GM23248 (cell line): ENCODE data around the gene OR2Y1.

ENCODE experiments used
- EZH2 ChIP-seq: fragments of 200-600 bp; sonication (generic); IDR thresholded peaks from 2 replicates; pipeline ENCODE4 v1.6.1; 2018; ENCODE audit warnings: antibody characterized with exemption, mild to moderate bottlenecking; ENCODE audit not compliant: insufficient read depth, poor library complexity, severe bottlenecking
- EZH2phosphoT487 ChIP-seq: fragments of 200-600 bp; sonication (generic); IDR thresholded peaks from 2 replicates; pipeline ENCODE4 v1.6.1; 2018; ENCODE audit warnings: antibody characterized with exemption, moderate library complexity, mild to moderate bottlenecking, low read depth; ENCODE audit not compliant: insufficient read depth

DNA sequence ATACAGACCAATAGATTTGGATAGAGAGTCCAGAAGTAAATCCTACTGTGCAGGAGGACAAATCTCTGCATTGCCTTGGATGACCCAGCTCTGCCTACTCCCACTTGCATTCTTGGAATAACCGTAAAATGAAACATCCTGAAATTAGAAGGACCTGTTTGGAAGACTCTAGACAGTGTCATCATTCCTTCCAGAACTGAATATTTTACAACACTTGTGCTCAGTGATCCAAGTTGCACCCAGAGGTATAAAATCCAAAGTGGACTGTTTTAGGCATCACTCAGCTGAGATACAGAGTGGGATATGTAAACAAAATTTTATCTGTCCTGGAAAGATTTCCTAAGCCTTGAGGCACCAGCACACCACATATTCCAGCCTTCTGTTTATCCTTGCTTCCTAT is 43.7 kb downstream of the OR2Y1 start:
- TF ChIP-seq EZH2 (no peak), EZH2phosphoT487 (no peak)
